ENCODE measurements around the gene GSS. TPM values are rescaled to one million over a fixed set of nuclear protein-coding genes. Genes with fewer than 3 reads are reported as not detected.

GSS gene
- total RNA-seq, 1 donor from 2014 or later, result 49.1 TPM

Other genes with a start within 250 kb of the GSS start
- gene NCOA6, start 130.2 kb downstream of the GSS start, total RNA-seq, result 5.0 and 5.3 TPM in 2 replicates
- 1.8 and 2.3 TPM in 2 replicates for gene GGT7, start 83.0 kb downstream of the GSS start, total RNA-seq
- 41.9 and 57.6 TPM in 2 replicates for gene ACSS2, start 79.2 kb downstream of the GSS start, total RNA-seq
- gene MYH7B, start 62 bp upstream of the GSS start, total RNA-seq, result under 0.01 and 0.13 TPM in 2 replicates
- 85.0 and 86.1 TPM in 2 replicates for gene TRPC4AP, start 137.0 kb upstream of the GSS start, total RNA-seq
- 86.0 and 95.5 TPM in 2 replicates for gene EDEM2, start 191.5 kb upstream of the GSS start, total RNA-seq
- 545 and 561 TPM in 2 replicates for gene PROCR, start 216.3 kb upstream of the GSS start, total RNA-seq

Data from pulmonary artery endothelial cell (primary cell).